ENCODE data around the gene LIPC.

- TF ChIP-seq EP300 (IDR thresholded peaks at IDR 0.05; ENCODE audit: borderline replicate concordance in 1 of 2, control insufficient read depth in 1 of 2, low read depth in 2 of 2, low read length in 2 of 2) = no peak
- TF ChIP-seq PKNOX1 (IDR thresholded peaks at IDR 0.05) = no peak
- no peak for TF ChIP-seq IKZF1 (conservative IDR thresholded peaks at IDR 0.05)
- TF ChIP-seq CTCF (IDR thresholded peaks at IDR 0.05 in 2 of 3, conservative IDR thresholded peaks at IDR 0.05 in 1 of 3; ENCODE audit: control insufficient read depth in 2 of 3, extremely low read depth in 1 of 3, insufficient read depth in 1 of 3, low read depth in 3 of 3, low read length in 3 of 3) = no peak
- no peak for TF ChIP-seq E2F4 (IDR thresholded peaks at IDR 0.05; ENCODE audit: low read depth, low read length)
These were observed 8.6 kb upstream of the LIPC start for GRCh38 chr15:58423205-58423604.

Measured in GM12878 (cell line).